Mammary epithelial cell (primary cell): ENCODE data around the gene FAF2.

Source experiments
- CTCF ChIP-seq, 2 donors: IDR thresholded peaks in 1 of 2; conservative IDR thresholded peaks in 1 of 2; 2 replicates each; pipeline ENCODE4 v1.5.1; 2011 to 2012; ENCODE audit warnings: inconsistent platforms in 2 of 2, low read length in 2 of 2, mild to moderate bottlenecking in 2 of 2, control low read depth in 1 of 2, low read depth in 1 of 2; ENCODE audit not compliant: insufficient read depth in 1 of 2; ENCODE audit errors: extremely low read depth in 1 of 2
- EZH2 ChIP-seq: IDR thresholded peaks from 2 replicates; pipeline ENCODE4 v1.6.1; 2012; ENCODE audit warnings: low read length, inconsistent platforms, borderline replicate concordance

GRCh38 chr5:176538989-176539384 is 90.8 kb downstream of the FAF2 start:
- TF ChIP-seq EZH2 (no peak), CTCF (conservative IDR thresholded peaks at IDR 0.05 in 1 of 2, IDR thresholded peaks at IDR 0.05 in 1 of 2; ENCODE audit: extremely low read depth in 1 of 2, insufficient read depth in 1 of 2, low read depth in 1 of 2, low read length in 2 of 2) (no peak)
